ENCODE measurements around the gene CARS1. TPM values are rescaled to one million over a fixed set of nuclear protein-coding genes. Genes with fewer than 3 reads are reported as not detected.
A peak's percentile ranks its signal among the peaks of the same experiment; 100 is the strongest.

CARS1 gene
- total RNA-seq, 1 donor from 2014 or later = 59.2 TPM

- no peak overlapping the region for H3K27ac Mint-ChIP-seq (ENCODE audit: unreplicated experiment)
- no peak for DNase-seq (ENCODE audit: low read depth, low spot score)
- H3K36me3 Mint-ChIP-seq (ENCODE audit: low read depth) = no peaks in the 10 kb centered on the region
- no peak overlapping the region for H3K4me3 Mint-ChIP-seq
- peaks cover 24% of the 10 kb centered on the region for H3K4me1 Mint-ChIP-seq
- TF ChIP-seq CTCF (conservative IDR thresholded peaks at IDR 0.05) = no peak
- no peaks in the 10 kb centered on the region for H3K27me3 Mint-ChIP-seq (ENCODE audit: low read depth)
- peaks cover 5% of the 10 kb centered on the region for H3K9me3 Mint-ChIP-seq
These were observed 3.3 kb upstream of the CARS1 start for GRCh38 chr11:3060436-3061025.

DNA sequence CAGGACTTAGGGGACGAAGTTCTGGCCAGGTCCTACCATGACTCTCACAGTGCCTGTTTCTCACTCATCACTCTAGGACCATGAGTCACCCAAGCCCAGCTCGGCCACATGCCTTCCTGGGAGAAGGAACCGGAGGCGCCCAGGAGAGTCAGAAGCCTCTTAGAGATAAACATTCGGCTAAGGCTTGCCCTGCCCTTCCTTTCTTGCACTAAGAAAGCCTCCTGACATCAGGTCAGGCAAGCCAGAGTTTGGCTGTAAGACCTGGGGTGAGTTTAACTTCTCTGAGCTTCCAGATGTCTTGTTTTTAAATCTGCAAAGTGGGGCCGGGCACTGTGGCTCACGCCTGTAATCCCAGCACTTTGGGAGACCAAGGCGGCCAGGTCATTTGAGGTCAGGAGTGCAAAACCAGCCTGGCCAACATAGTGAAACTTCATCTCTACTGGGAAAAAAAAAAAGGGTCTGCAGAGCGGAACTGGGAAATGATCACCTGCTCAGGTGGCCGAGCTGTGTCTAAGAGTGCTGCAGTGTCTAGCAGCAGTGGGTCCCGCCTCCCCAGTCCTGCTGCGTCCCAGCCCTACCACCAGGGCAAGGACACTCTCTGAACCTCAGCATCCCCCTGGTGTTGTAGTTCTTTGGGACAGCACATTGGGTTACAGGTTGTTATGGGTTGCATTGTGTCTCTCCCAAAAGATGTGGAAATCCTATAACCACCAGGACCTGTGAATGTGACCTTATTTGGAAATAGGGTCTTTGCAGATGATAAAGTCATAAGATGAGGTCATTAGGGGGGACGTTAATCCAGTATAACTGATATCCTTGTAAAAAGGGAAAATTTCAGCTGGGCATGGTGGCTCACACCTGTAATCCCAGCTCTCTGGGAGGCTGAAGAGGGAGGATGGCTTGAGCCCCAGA, 1.8 kb upstream of the CARS1 start:
- peaks cover 26% of the 10 kb centered on the region for H3K4me1 Mint-ChIP-seq
- H3K27ac Mint-ChIP-seq (ENCODE audit: unreplicated experiment) = no peak overlapping the region
- H3K9me3 Mint-ChIP-seq = no peaks in the 10 kb centered on the region
- no peaks in the 10 kb centered on the region for H3K27me3 Mint-ChIP-seq (ENCODE audit: low read depth)
- DNase-seq (ENCODE audit: low read depth, low spot score) = no peak
- peak overlapping the region; percentile 79 for H3K4me3 Mint-ChIP-seq
- TF ChIP-seq CTCF (conservative IDR thresholded peaks at IDR 0.05) = no peak
- H3K36me3 Mint-ChIP-seq (ENCODE audit: low read depth) = no peaks in the 10 kb centered on the region

DNA sequence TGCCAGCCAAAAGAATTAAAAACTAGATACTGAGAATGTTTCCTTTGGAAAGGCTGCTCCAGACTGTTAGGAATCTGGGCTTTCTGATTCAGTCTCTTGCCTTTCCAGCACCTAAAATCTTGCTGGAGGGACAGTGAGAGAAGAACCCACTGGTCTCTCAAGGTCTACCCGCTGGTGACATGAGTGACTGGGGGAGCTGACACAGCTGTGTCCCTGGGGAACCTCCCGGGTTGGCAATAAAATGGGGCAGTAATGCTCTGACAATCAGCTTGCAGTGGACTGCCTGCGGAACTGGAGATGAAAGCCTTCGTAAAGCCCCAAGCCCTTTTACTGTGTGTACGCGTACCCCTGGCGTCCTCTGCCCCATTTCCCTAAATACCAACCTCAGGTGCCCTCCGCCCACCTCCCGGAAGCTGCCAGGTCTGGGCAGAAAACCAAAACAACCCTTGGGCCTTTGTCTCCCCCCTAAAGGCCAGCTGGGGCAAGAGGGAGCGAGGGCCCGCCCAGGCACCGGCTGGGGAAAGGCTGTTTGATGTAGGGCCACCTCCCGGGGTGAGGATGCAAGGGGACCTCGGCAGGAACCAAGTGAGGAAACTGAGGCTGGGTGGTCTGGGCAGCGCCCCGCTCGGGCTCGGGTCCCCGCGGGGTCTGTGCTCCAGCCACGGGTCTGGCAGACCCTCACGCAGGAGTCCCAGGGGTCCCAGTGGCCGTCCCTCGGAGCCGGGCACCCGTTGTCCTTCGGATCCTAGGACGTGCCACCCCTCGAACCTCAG, 741 bp downstream of the CARS1 start:
- no peaks in the 10 kb centered on the region for H3K36me3 Mint-ChIP-seq (ENCODE audit: low read depth)
- H3K27ac Mint-ChIP-seq (ENCODE audit: unreplicated experiment) = peak overlapping the region; percentile 83
- no peaks in the 10 kb centered on the region for H3K27me3 Mint-ChIP-seq (ENCODE audit: low read depth)
- TF ChIP-seq CTCF (conservative IDR thresholded peaks at IDR 0.05) = no peak
- H3K4me1 Mint-ChIP-seq = peaks cover 32% of the 10 kb centered on the region
- H3K9me3 Mint-ChIP-seq = no peaks in the 10 kb centered on the region
- no peak for DNase-seq (ENCODE audit: low read depth, low spot score)
- H3K4me3 Mint-ChIP-seq = peak overlapping the region; percentile 97

DNA sequence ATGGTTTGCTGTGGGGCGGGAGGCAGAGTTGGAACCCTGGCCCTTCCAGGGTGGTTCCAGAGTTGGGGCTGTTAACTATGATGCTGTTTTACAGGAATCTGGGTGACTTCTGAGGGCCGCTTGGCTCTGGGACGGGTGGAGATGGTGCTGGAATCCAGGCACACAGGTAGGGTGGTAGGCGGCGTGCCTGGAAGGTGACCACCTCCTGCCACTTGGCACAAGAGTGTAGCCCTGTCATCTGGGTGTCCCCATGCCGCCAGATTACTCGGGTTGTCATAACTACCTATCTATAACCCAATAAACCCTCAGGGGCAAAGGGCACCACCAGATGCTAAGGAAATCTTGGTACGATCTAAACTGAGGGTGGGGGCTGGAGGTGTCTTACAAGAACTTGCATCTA, 1.3 kb downstream of the CARS1 start:
- peak overlapping the region; percentile 97 for H3K4me3 Mint-ChIP-seq
- no peak overlapping the region for H3K27ac Mint-ChIP-seq (ENCODE audit: unreplicated experiment)
- TF ChIP-seq CTCF (conservative IDR thresholded peaks at IDR 0.05) = no peak
- H3K9me3 Mint-ChIP-seq = no peaks in the 10 kb centered on the region
- peaks cover 37% of the 10 kb centered on the region for H3K4me1 Mint-ChIP-seq
- no peak for DNase-seq (ENCODE audit: low read depth, low spot score)
- H3K27me3 Mint-ChIP-seq (ENCODE audit: low read depth) = no peaks in the 10 kb centered on the region
- H3K36me3 Mint-ChIP-seq (ENCODE audit: low read depth) = no peaks in the 10 kb centered on the region

- H3K27me3 Mint-ChIP-seq (ENCODE audit: low read depth) = no peaks in the 10 kb centered on the region
- DNase-seq (ENCODE audit: low read depth, low spot score) = no peak
- H3K36me3 Mint-ChIP-seq (ENCODE audit: low read depth) = no peaks in the 10 kb centered on the region
- TF ChIP-seq CTCF (conservative IDR thresholded peaks at IDR 0.05) = no peak
- H3K9me3 Mint-ChIP-seq = no peaks in the 10 kb centered on the region
- no peak overlapping the region for H3K27ac Mint-ChIP-seq (ENCODE audit: unreplicated experiment)
- H3K4me3 Mint-ChIP-seq = peak overlapping the region; percentile 62
- H3K4me1 Mint-ChIP-seq = peaks cover 42% of the 10 kb centered on the region
These were observed 4.7 kb downstream of the CARS1 start for GRCh38 chr11:3052567-3052966.
